ENCODE results near the gene ATP5MC2. TPM values are rescaled to one million over a fixed set of nuclear protein-coding genes. Genes with fewer than 3 reads are reported as not detected.

Gene ATP5MC2
- total and polyA plus RNA-seq, 2 of the 4 experiments (the other 2 are of a cell fraction) = 309 to 361 TPM

DNA sequence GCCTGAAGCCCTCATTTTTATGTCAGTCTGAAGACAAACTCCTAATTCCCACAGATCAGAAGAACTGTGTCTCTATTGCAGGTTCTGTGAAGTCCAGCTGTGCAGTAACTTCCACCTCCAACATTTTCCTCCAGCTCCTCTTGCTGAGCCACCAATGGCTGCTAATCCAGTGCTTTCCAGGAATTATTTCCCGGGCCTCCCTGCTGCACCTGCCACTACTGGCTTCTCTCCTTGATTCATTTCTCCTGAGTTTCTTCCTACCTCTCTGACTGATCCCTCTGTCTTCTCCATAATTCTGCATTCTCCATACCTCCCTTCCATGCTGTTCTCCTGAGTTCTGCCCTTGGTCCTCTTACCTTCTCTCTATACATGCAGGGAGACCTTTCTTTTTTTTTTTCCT lies 30.2 kb upstream of the ATP5MC2 start:
- no peak overlapping the region for H4K5ac ChIP-seq (ENCODE audit: low read depth, low read length)
- H3K4ac ChIP-seq (ENCODE audit: low read depth, low read length) = no peak overlapping the region
- no peak overlapping the region for H3K56ac ChIP-seq (ENCODE audit: extremely low read depth, insufficient read depth, low read length)
- no peak overlapping the region for H2AFZ ChIP-seq (replicated peaks; ENCODE audit: low read length, poor library complexity)
- 67% methylated on average over 1 of the region's 1 CpG; no CpG with 5 or more reads in 1 of the 2 experiments for WGBS, 2 experiments (ENCODE audit: extremely low coverage in 2 of 2, insufficient read length in 1 of 2)
- no peak for ATAC-seq (ENCODE audit: low read depth)
- H2BK5ac ChIP-seq (ENCODE audit: low read depth, low read length, poor library complexity, severe bottlenecking) = no peak overlapping the region
- no peaks in the 10 kb centered on the region for H3K79me1 ChIP-seq (ENCODE audit: low read depth in 1 of 2, low read length in 2 of 2)
- CTCF ChIA-PET = interaction anchor here (1.5 kb wide), 1 partner anchor 40 kb away, joined by 12 read pairs; no protein-coding TSS in a partner anchor
- no peaks in the 10 kb centered on the region for H3K9me1 ChIP-seq (ENCODE audit: insufficient read depth, low read length)
- no peak overlapping the region for H3K23ac ChIP-seq (ENCODE audit: low read depth, low read length)
- H3K4me1 ChIP-seq (ENCODE audit: control insufficient read depth, insufficient read depth, low read length) = no peaks in the 10 kb centered on the region
- TF ChIP-seq MXI1 (IDR thresholded peaks at IDR 0.05; ENCODE audit: borderline replicate concordance, low read depth, low read length) = no peak
- TF ChIP-seq CHD1 (IDR thresholded peaks at IDR 0.05; ENCODE audit: low read depth, low read length) = no peak
- TF ChIP-seq SMC3 (IDR thresholded peaks at IDR 0.05; ENCODE audit: low read depth, low read length) = no peak
- TF ChIP-seq RAD21 (IDR thresholded peaks at IDR 0.05; ENCODE audit: low read length) = no peak
- no peak for TF ChIP-seq RFX5 (IDR thresholded peaks at IDR 0.05; ENCODE audit: low read depth, low read length)
- no peak for TF ChIP-seq MAFK (IDR thresholded peaks at IDR 0.05; ENCODE audit: low read depth, low read length)
- no peak for TF ChIP-seq POLR2A (IDR thresholded peaks at IDR 0.05; ENCODE audit: low read depth, low read length)
- no peak for TF ChIP-seq BHLHE40 (IDR thresholded peaks at IDR 0.05; ENCODE audit: low read depth, low read length)
- TF ChIP-seq, protein P1, sequence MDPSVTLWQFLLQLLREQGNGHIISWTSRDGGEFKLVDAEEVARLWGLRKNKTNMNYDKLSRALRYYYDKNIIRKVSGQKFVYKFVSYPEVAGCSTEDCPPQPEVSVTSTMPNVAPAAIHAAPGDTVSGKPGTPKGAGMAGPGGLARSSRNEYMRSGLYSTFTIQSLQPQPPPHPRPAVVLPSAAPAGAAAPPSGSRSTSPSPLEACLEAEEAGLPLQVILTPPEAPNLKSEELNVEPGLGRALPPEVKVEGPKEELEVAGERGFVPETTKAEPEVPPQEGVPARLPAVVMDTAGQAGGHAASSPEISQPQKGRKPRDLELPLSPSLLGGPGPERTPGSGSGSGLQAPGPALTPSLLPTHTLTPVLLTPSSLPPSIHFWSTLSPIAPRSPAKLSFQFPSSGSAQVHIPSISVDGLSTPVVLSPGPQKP (IDR thresholded peaks at IDR 0.05; ENCODE audit: borderline replicate concordance, low read depth, low read length) = no peak
- TF ChIP-seq, protein P2, sequence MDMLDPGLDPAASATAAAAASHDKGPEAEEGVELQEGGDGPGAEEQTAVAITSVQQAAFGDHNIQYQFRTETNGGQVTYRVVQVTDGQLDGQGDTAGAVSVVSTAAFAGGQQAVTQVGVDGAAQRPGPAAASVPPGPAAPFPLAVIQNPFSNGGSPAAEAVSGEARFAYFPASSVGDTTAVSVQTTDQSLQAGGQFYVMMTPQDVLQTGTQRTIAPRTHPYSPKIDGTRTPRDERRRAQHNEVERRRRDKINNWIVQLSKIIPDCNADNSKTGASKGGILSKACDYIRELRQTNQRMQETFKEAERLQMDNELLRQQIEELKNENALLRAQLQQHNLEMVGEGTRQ (IDR thresholded peaks at IDR 0.05; ENCODE audit: low read depth, low read length) = no peak
- TF ChIP-seq MAZ (IDR thresholded peaks at IDR 0.05; ENCODE audit: borderline replicate concordance, low read depth, low read length) = no peak
- TF ChIP-seq FOS (IDR thresholded peaks at IDR 0.05; ENCODE audit: low read depth, low read length) = no peak
- TF ChIP-seq NFE2L2 (IDR thresholded peaks at IDR 0.05; ENCODE audit: low read depth, low read length) = no peak
- in situ Hi-C loops (cut with MboI; ENCODE audit: low sequenced_read_pairs) = loop anchor here (10.0 kb wide), 1 partner anchor 489 kb away; no protein-coding TSS in a partner anchor
- no peak overlapping the region for H2AK9ac ChIP-seq (replicated peaks; ENCODE audit: low read depth, low read length, poor library complexity)
- H3K27ac ChIP-seq (ENCODE audit: insufficient read depth, low read length) = no peak overlapping the region
- no peak overlapping the region for H2AK5ac ChIP-seq (ENCODE audit: low read depth, low read length)
- no peak overlapping the region for H3K14ac ChIP-seq (replicated peaks; ENCODE audit: low read depth, low read length)
- H3K36me3 ChIP-seq (ENCODE audit: control insufficient read depth, insufficient read depth, low read length) = no peaks in the 10 kb centered on the region
- no peak overlapping the region for H3K9ac ChIP-seq (ENCODE audit: low read depth, low read length)
- no peak overlapping the region for H2BK120ac ChIP-seq (ENCODE audit: low read depth, low read length)
- H4K20me1 ChIP-seq (ENCODE audit: insufficient read depth, low read length) = no peaks in the 10 kb centered on the region
- peaks cover 42% of the 10 kb centered on the region for H3K27me3 ChIP-seq (ENCODE audit: control insufficient read depth, insufficient read depth, low read length)
- intact Hi-C loops (cut with micrococcal nuclease) = loop anchor here (10.0 kb wide), 2 partner anchors 299 to 499 kb away; partner anchors contain the start of genes HOXC8 and HOXC9
- H3K4me3 ChIP-seq (ENCODE audit: insufficient read depth, low read depth, low read length) = no peak overlapping the region
- no peak for DNase-seq
- no peak overlapping the region for H3K4me2 ChIP-seq (ENCODE audit: low read depth, low read length)
- no peaks in the 10 kb centered on the region for H3K9me3 ChIP-seq (ENCODE audit: control insufficient read depth, insufficient read depth, low read length)
- no peak overlapping the region for H4K8ac ChIP-seq (ENCODE audit: low read depth in 2 of 2, low read length in 2 of 2)
- BruUV-seq (replicated peaks) = no TSS peak
- no peak overlapping the region for H4K91ac ChIP-seq (ENCODE audit: insufficient read depth, low read depth, low read length)
- no peak overlapping the region for H2BK15ac ChIP-seq (ENCODE audit: low read depth, low read length)
- no peak overlapping the region for H2BK20ac ChIP-seq (ENCODE audit: low read depth, low read length)
- H3K18ac ChIP-seq (ENCODE audit: low read depth, low read length) = no peak overlapping the region
- POLR2A ChIA-PET (ENCODE audit: unreplicated experiment) = no interaction called here
- dilution Hi-C loops (cut with HindIII; ENCODE audit: low sequenced_read_pairs, unreplicated experiment) = no loop called here
